ENCODE results near the gene ANKRD9. TPM values are rescaled to one million over a fixed set of nuclear protein-coding genes. Genes with fewer than 3 reads are reported as not detected.

The ANKRD9 gene
- total RNA-seq, 2 experiments from 2014 or later: 15.2 to 17.5 TPM

DNA sequence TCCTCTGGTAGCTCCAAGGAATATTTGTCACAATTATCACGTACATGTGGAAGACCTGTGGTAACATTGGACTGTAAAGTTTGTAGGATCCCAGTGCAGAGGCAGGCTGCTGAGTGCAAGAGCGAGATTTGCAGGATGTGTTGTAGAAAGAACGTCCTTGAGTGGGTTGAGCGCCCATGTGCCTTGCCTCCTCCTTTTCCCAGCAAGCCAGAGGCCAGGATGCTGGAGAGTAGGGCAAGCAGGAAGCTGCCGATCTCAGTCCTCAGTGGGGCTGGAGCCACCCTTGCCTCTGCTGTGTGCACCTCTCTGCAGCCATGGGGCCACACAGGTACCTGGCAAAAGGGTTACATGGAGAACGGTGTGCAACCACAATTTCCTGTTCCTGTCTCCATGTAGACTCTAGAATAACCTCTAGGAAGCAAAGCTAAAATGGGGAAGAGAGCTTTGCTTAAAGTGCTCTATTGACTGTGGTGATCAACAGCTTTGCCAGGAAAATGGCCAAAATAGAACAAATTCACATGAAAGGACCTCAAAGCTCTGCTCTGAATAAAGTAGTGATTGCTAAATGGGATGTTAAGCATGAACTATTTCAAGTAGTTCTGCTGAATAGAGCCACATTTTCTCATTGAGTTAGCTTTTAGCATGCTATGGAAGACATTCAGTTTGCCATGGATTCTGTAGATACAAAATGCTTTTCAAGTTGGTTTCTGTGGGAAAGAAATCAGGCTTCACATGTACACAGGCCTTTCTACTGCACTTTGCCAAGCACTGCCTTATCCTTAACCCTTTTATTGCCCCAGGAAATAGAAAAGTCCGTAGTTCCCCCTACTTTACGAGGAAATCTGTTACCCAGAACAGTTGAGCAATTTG, 37.4 kb downstream of the ANKRD9 start:
- DNase-seq: no peak
- no peak overlapping the region for H3K4me3 Mint-ChIP-seq
- no peaks in the 10 kb centered on the region for H3K27me3 Mint-ChIP-seq
- no peak overlapping the region for H3K27ac Mint-ChIP-seq
- ChIA-PET POLR2A (no interaction called here), CTCF (interaction anchor here (0.7 to 1.0 kb wide), 2 partner anchors 15 to 626 kb away, joined by 3 read pairs; no protein-coding TSS in a partner anchor)
- peaks cover 7% of the 10 kb centered on the region for H3K36me3 Mint-ChIP-seq
- intact Hi-C loops (cut with micrococcal nuclease): no loop called here
- peaks cover 6% of the 10 kb centered on the region for H3K4me1 Mint-ChIP-seq (ENCODE audit: low read depth)
- H3K9me3 Mint-ChIP-seq: no peaks in the 10 kb centered on the region

DNA sequence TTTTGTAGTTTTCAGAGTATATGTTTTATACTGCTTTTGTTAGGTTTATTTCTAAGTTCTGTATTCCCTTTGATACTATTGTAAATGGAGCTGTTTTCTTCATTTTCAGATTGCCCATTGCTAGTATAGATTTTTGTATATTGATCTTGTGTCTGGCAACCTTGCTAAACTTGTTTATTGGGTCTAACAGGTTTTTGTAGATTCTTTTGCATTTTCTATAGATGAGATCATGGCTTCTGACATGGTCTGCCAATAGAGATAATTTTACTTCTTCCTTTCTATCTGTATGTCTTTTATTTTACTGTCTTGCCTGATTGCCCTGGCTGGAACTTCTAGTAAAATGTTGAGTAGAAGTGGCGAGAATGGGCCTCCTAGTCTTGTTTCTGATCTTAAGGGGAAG, 40.3 kb downstream of the ANKRD9 start:
- Mint-ChIP-seq H3K36me3 (peaks cover 16% of the 10 kb centered on the region), H3K4me1 (ENCODE audit: low read depth) (peaks cover 6% of the 10 kb centered on the region), H3K4me3 (no peak overlapping the region), H3K27me3 (no peaks in the 10 kb centered on the region), H3K27ac (no peak overlapping the region), H3K9me3 (no peaks in the 10 kb centered on the region)
- ChIA-PET POLR2A (interaction anchor here (0.6 kb wide), 1 partner anchor 402 kb away, joined by 3 read pairs; no protein-coding TSS in a partner anchor), CTCF (no interaction called here)
- DNase-seq: no peak
- intact Hi-C loops (cut with micrococcal nuclease): no loop called here

DNA sequence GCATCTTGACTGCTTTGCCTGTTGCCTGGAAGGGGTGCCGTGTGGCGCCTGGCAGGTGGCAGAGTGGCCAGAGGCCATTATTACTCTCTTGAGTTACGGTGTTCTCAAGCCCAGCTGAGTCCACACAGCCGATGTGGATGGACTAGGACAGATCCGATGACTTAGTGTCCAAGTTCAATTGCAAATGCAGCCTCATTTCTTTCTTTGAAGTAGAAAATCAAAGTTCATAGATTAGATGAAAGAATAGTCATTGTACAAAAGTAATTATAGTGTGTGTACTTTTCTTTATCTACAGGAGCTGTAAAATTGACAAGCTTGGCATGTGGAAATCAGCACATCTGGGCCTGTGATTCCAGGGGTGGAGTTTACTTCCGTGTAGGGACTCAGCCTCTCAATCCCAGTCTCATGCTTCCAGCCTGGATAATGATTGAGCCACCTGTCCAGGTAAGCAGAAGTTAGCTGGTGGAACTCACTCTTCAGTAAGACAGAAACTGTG, 44.7 kb downstream of the ANKRD9 start:
- Mint-ChIP-seq H3K4me3 (no peak overlapping the region), H3K9me3 (no peaks in the 10 kb centered on the region), H3K27ac (no peak overlapping the region), H3K27me3 (no peaks in the 10 kb centered on the region), H3K4me1 (ENCODE audit: low read depth) (peaks cover 5% of the 10 kb centered on the region), H3K36me3 (peaks cover 16% of the 10 kb centered on the region)
- no peak for DNase-seq
- ChIA-PET CTCF (interaction anchor here (1.0 to 1.1 kb wide), 2 partner anchors 13 to 26 kb away, joined by 3 read pairs; no protein-coding TSS in a partner anchor), POLR2A (no interaction called here)
- intact Hi-C loops (cut with micrococcal nuclease): no loop called here

DNA sequence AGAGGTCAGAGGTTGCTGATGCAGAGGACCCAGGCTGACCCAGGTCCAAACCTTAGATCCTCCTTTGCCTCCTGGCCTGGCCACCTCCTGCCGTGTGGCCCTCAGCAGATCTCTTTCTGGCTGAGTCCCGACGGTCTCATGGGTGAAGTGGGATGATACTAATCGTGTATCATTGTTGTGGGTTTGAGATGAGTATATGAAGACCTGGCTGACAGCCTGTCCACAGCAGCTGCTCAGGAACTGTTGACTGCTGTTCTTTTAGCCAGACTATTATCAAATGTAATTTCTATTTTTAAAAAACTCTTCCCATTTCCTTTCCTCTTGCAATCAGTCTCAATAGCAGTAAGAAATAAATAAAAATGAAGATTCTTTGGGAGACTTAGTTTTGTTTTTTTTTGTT, 45.6 kb downstream of the ANKRD9 start:
- ChIA-PET CTCF (interaction anchor here (1.1 kb wide), 1 partner anchor 26 kb away, joined by 3 read pairs; no protein-coding TSS in a partner anchor), POLR2A (no interaction called here)
- intact Hi-C loops (cut with micrococcal nuclease): no loop called here
- H3K27ac Mint-ChIP-seq: no peak overlapping the region
- H3K27me3 Mint-ChIP-seq: no peaks in the 10 kb centered on the region
- no peak overlapping the region for H3K4me3 Mint-ChIP-seq
- H3K36me3 Mint-ChIP-seq: peaks cover 14% of the 10 kb centered on the region
- DNase-seq: no peak
- H3K9me3 Mint-ChIP-seq: no peaks in the 10 kb centered on the region
- peaks cover 5% of the 10 kb centered on the region for H3K4me1 Mint-ChIP-seq (ENCODE audit: low read depth)

DNA sequence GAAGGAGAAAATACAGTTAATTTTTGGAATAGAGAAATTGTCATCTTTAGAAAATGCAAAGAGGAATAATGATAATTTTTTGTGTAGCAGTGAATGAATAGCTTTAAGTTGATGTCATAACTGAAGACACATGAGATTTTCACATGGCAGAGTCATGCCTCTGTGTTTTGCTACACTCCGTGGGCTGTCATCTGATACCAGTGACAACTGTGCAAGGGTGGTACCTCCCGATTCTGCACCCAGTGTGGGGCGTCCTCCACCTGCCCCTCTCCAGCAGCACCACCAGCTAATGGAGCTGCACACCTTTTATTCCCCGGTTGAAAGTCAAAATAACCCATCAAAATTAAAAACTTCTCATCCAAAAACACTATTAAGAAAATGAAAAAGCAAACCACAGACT, 47.2 kb downstream of the ANKRD9 start:
- POLR2A ChIA-PET: no interaction called here
- CTCF ChIA-PET: no interaction called here
- no peak overlapping the region for H3K4me3 Mint-ChIP-seq
- H3K4me1 Mint-ChIP-seq (ENCODE audit: low read depth): peaks cover 5% of the 10 kb centered on the region
- no peak overlapping the region for H3K27ac Mint-ChIP-seq
- no peaks in the 10 kb centered on the region for H3K9me3 Mint-ChIP-seq
- intact Hi-C loops (cut with micrococcal nuclease): no loop called here
- peaks cover 11% of the 10 kb centered on the region for H3K36me3 Mint-ChIP-seq
- no peaks in the 10 kb centered on the region for H3K27me3 Mint-ChIP-seq
- DNase-seq: no peak

DNA sequence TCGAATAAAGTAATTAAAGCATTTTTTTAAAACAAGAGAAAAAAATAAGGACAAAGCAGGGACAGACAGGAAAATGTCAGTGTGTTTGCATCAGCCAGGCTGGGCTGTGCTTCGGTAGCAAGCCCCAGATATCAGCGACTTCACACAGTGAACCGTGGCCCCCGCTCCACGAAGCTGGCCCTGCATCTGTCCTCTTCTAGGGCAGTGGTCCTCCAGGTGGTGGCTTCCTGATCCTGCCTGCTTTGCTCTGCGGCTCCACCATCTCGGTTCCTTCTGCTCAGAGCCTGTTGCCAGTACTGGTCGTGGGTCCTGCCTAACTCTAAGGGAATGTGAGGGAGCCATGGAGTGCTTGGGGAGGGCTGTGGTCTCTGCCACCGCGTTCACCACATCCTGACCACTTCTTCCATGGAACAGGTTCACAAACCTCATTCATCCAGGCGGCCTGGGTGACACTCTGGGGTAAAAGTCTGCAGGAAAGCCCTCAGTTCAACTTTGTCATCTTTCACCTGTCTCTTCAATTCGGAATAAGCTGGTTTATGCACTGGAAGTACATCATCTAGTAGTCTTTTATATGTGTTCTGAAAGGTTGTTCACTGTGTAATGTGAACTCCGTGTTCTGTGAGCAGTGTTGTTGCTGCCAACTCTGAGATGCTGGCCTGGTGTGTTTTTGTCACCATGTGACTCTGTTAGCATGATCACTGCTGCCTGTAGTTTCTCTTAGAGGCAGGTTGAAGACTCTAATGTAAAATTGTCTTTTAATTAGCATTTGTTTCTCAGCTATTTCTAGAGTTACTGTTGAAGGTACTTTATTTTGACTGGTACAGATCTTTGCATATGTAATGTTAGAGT, 47.9 kb downstream of the ANKRD9 start:
- Mint-ChIP-seq H3K27ac (no peak overlapping the region), H3K27me3 (no peaks in the 10 kb centered on the region), H3K36me3 (peaks cover 8% of the 10 kb centered on the region), H3K9me3 (no peaks in the 10 kb centered on the region), H3K4me3 (no peak overlapping the region), H3K4me1 (ENCODE audit: low read depth) (peaks cover 5% of the 10 kb centered on the region)
- no peak for DNase-seq
- POLR2A ChIA-PET: no interaction called here
- intact Hi-C loops (cut with micrococcal nuclease): no loop called here
- CTCF ChIA-PET: no interaction called here

DNA sequence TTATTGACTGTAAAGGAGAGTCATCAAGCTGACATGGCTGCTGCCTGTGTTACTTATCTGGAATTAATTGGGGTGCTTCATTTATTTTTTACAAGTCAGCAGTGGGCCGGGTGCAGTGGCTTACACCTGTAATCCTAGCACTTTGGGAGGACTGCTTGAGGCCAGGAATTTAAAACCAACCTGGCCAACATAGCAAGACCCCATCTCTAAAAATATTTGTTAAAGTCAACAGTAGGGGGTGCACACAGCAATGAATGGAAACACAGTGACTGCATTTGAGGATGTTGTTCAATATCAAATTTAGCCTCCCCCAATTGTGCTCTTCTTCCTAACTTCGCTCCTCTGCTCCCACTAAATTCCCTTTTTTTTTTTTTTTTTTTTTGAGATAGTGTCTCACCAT, 52.1 kb downstream of the ANKRD9 start:
- no peak overlapping the region for H3K27ac Mint-ChIP-seq
- no peak overlapping the region for H3K4me3 Mint-ChIP-seq
- H3K9me3 Mint-ChIP-seq: no peaks in the 10 kb centered on the region
- CTCF ChIA-PET: no interaction called here
- DNase-seq: no peak
- H3K27me3 Mint-ChIP-seq: no peaks in the 10 kb centered on the region
- peaks cover 3% of the 10 kb centered on the region for H3K36me3 Mint-ChIP-seq
- intact Hi-C loops (cut with micrococcal nuclease): no loop called here
- peaks cover 5% of the 10 kb centered on the region for H3K4me1 Mint-ChIP-seq (ENCODE audit: low read depth)
- POLR2A ChIA-PET: no interaction called here

DNA sequence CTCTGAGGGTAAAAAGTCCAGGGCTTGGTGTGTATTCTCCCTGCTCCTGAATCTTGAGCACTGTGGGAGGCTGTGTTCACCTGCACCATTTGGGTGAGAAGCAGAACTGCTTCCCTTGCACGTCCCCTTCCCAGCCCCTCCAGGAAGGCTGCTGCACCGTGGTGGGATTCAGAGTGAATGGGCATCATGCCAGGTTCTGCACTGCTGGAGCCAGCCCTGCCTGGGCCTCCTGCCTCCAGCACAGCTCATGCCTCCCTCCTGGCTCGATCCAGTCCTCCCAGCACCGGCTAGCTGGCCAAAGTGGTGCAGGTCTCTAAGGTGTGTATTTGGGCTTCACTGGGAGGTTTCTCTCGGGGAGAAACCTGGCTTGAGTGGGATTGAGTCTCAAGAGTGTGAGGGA, 54.9 kb downstream of the ANKRD9 start:
- intact Hi-C loops (cut with micrococcal nuclease): no loop called here
- no peak overlapping the region for H3K4me3 Mint-ChIP-seq
- DNase-seq: no peak
- H3K36me3 Mint-ChIP-seq: peaks cover 6% of the 10 kb centered on the region
- POLR2A ChIA-PET: no interaction called here
- H3K27ac Mint-ChIP-seq: no peak overlapping the region
- CTCF ChIA-PET: no interaction called here
- no peaks in the 10 kb centered on the region for H3K27me3 Mint-ChIP-seq
- H3K9me3 Mint-ChIP-seq: no peaks in the 10 kb centered on the region
- H3K4me1 Mint-ChIP-seq (ENCODE audit: low read depth): no peaks in the 10 kb centered on the region

DNA sequence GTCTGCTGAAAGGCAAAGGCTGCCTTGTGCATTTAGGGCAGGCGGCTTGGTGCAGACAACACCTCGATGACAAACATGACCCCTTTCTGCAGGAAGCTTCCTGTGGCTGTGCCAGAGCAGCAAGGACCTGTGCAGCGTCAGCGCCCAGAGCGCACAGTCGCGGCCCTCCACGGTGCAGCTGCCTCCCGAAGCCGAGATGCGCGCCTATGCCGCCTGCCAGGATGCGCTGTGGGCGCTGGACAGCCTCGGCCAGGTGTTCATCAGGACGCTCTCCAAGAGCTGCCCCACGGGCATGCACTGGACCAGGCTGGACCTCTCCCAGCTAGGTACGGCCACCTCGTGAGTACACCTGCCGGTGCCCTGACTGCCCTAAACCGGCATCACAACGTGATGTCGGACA, 57.3 kb downstream of the ANKRD9 start:
- no peaks in the 10 kb centered on the region for H3K4me1 Mint-ChIP-seq (ENCODE audit: low read depth)
- H3K36me3 Mint-ChIP-seq: peaks cover 3% of the 10 kb centered on the region
- ChIA-PET POLR2A (interaction anchor here (0.6 kb wide), 1 partner anchor 40 kb away, joined by 3 read pairs; no protein-coding TSS in a partner anchor), CTCF (interaction anchor here (0.6 to 1.5 kb wide), 4 partner anchors 14 to 653 kb away, joined by 3 read pairs; no protein-coding TSS in a partner anchor)
- intact Hi-C loops (cut with micrococcal nuclease): no loop called here
- H3K4me3 Mint-ChIP-seq: no peak overlapping the region
- H3K27ac Mint-ChIP-seq: no peak overlapping the region
- no peak for DNase-seq
- H3K27me3 Mint-ChIP-seq: no peaks in the 10 kb centered on the region
- no peaks in the 10 kb centered on the region for H3K9me3 Mint-ChIP-seq

Small RNAs within 50 kb of the gene (microRNA-seq; reads per million reads assigned to microRNA genes)
- not detected for gene MIR4309 (ENCODE audit: borderline microRNAs expressed, borderline number of aligned reads, borderline replicate concordance)

Other genes with a start within 250 kb of the ANKRD9 start
- gene MOK, start 204.6 kb downstream of the ANKRD9 start, total RNA-seq: 1 to 10 TPM; 2.7 TPM
- gene ZNF839, start 190.0 kb downstream of the ANKRD9 start, total RNA-seq: 10 to 100 TPM; 15.2 to 16.3 TPM
- gene CINP, start 146.9 kb downstream of the ANKRD9 start, total RNA-seq: 10 to 100 TPM; 50.5 to 51.2 TPM
- gene TECPR2, start 146.8 kb downstream of the ANKRD9 start, total RNA-seq: 1 to 10 TPM; 6.2 to 7.0 TPM
- gene RCOR1, start 82.9 kb upstream of the ANKRD9 start, total RNA-seq: 10 to 100 TPM; 14.1 to 14.3 TPM

Measured in activated CD4-positive, alpha-beta memory T cell treated with anti-CD3 and anti-CD28 coated beads for 36 hours (primary cell).